GM13976 (cell line): Measurements from ENCODE around the gene MAJIN.

ENCODE experiments used
- DNase-seq: peaks from one replicate; pipeline ENCODE4 v3.0.0; 2012; ENCODE audit warnings: low spot score
- CTCF ChIP-seq: IDR thresholded peaks from 2 replicates; pipeline ENCODE4 v1.5.1; 2012; ENCODE audit warnings: borderline replicate concordance, mild to moderate bottlenecking; ENCODE audit not compliant: insufficient read depth; ENCODE audit errors: extremely low read depth, missing control alignments, control extremely low read depth
- in situ Hi-C: fragments of 300-500 bp; cut with MboI; formaldehyde crosslinking; loops from one replicate; pipeline ENCODE4 v1.12.0; 2022; ENCODE audit warnings: low sequenced_read_pairs, mixed read lengths, inconsistent platforms; ENCODE audit not compliant: unreplicated experiment

The MAJIN gene

GRCh38 chr11:64974124-64974523 lies 2.2 kb upstream of the MAJIN start:
- DNase-seq, result no peak
- in situ Hi-C loops, result no loop called here
- TF ChIP-seq CTCF, result no peak

DNA sequence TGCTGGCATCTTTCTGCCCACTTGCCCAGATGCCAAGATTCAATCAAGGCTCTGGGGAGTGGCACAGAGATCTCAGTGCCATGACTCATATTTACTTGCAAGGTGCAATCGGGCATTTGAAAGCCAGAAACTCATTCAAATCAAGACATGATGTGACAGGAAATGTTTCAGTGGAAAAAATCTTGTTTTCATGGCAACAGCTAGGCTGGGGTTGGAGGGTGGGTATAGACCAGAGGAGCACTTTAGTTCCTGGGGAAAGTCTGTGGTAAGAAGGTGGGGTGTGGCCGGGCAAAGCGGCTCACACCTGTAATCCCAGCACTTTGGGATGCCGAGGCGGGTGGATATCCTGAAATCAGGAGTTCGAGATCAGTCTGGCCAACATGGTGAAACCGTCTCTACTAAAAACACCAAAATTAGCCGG lies 1.2 kb downstream of the MAJIN start:
- in situ Hi-C loops, result no loop called here
- DNase-seq, result no peak
- no peak for TF ChIP-seq CTCF

DNA sequence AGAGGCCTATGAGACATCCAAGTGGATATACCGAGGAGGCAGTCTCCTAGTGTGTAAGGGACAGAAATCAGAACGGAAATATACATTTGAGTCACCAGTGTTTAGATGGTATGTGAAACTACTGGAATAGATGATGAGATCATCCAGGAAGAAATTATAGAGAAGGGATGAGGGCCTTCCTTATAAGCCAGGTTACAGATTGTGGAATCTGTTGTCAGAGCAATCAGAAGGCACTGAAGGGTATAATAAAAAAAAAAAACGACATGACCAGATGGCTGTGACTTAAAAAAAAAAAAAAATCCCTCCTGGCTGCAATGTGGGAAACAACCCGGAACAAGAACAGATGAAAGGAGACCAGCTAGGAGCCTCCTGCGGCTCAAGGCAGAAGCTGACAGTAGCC lies 2.7 kb downstream of the MAJIN start:
- in situ Hi-C loops, result no loop called here

DNA sequence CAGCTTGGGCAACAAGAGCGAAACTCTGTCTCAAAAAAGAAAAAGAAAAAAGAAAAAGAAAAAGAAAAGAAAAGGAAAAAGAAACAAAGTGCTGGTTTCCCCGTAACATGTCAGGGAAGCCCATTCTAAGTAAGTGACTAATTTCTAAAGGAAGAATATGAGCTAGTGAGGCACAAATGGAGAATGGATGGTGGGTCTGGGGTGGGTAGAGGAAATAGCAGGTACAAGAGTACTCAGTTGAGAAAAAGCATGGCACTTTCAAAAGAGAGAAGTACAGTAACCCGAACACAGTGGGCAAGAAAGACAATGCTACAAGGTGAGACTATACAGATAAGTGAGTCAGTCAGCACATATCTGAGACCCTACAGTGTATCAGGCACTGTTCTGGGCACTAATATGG lies 4.5 kb downstream of the MAJIN start:
- TF ChIP-seq CTCF, result no peak
- in situ Hi-C loops, result no loop called here
- DNase-seq, result no peak

More for the DNA sequence above, 2.7 kb downstream of the MAJIN start:
- no peak for TF ChIP-seq CTCF
- no peak for DNase-seq

DNA sequence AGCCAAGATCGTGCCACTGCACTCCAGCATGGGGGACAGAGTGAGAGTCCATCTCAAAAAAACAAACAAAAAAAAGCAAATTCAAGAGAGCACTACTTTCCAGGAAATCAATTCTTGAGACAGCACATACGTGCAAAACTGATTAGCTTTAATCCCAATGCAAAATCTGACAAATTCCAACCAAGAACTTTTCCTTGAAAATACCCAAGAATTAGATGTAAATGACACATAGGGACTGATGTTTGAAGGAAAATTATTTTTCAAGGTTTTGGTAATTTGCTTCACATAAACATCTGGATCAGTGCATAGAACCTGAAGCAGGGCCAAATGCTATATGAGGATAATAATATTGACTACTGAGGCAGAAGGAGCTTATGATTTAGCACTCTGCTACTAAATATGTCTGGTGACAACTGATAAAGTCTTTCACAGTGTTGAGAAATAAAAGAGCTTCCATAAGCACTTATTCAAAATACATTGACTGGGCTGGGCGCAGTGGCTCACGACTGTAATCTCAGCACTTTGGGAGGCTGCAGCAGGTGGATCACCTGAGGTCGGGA lies 8.8 kb downstream of the MAJIN start:
- no peak for DNase-seq
- TF ChIP-seq CTCF, result no peak
- in situ Hi-C loops, result no loop called here

DNA sequence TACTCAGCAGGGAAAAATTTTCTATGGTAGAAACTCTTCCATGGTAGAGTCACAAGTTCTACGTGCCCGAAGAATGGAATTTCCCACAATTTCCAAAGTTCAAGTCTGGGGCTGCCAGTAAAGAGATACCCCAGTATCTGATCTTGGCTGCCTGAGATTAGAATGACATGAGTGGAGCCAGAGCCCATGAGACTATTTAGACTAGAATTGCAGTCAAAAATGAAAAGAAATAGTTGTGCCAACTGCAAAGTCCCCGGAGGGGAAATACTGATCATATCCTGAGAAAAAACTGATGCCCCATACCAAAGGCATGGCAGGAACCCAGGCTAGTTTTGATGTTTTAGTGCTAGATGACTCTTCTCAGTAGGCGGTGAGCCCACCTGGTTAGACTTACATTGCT lies 11.2 kb downstream of the MAJIN start:
- TF ChIP-seq CTCF, result no peak
- in situ Hi-C loops, result no loop called here
- DNase-seq, result no peak

DNA sequence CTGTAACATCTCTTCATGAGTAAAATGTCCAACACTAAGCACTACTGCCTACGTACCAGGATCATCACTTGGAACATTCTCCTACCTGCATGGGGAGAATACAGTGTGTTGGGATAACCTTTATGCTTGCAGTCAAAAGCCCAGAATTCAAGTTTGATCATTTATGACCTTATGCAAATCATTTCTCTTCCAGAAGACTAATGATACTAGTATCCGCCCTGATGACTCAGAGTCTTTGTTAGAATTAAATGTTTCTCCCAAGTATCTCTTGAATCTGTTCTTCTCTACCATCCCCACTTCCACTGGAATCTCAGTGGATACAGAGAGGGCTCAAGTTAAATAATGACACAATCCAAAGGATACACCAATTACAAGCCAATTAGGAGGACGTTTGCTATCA lies 12.4 kb downstream of the MAJIN start:
- TF ChIP-seq CTCF, result no peak
- DNase-seq, result no peak
- in situ Hi-C loops, result no loop called here
